ENCODE measurements around the gene FOS.

FOS gene

GRCh38 chr14:75319021-75319420, 40.4 kb downstream of the FOS start:
- Mint-ChIP-seq H3K4me1 (peaks cover 22% of the 10 kb centered on the region), H3K27me3 (ENCODE audit: low read depth, poor library complexity) (peaks cover 2% of the 10 kb centered on the region), H3K36me3 (ENCODE audit: low read depth) (no peaks in the 10 kb centered on the region), H3K27ac (no peak overlapping the region), H3K4me3 (no peak overlapping the region), H3K9me3 (peaks cover 13% of the 10 kb centered on the region)
- no peak for DNase-seq
- TF ChIP-seq CTCF (IDR thresholded peaks at IDR 0.05), result no peak

- DNase-seq, result no peak
- TF ChIP-seq CTCF (IDR thresholded peaks at IDR 0.05), result no peak
- H3K36me3 Mint-ChIP-seq (ENCODE audit: low read depth), result no peaks in the 10 kb centered on the region
- H3K27ac Mint-ChIP-seq, result no peak overlapping the region
- H3K9me3 Mint-ChIP-seq, result peaks cover 13% of the 10 kb centered on the region
- H3K4me1 Mint-ChIP-seq, result peaks cover 21% of the 10 kb centered on the region
- H3K4me3 Mint-ChIP-seq, result no peak overlapping the region
- H3K27me3 Mint-ChIP-seq (ENCODE audit: low read depth, poor library complexity), result peaks cover 2% of the 10 kb centered on the region
These were observed 41.6 kb downstream of the FOS start for GRCh38 chr14:75320196-75320595.

- TF ChIP-seq CTCF (IDR thresholded peaks at IDR 0.05), result no peak
- Mint-ChIP-seq H3K9me3 (peaks cover 13% of the 10 kb centered on the region), H3K4me1 (peaks cover 26% of the 10 kb centered on the region), H3K36me3 (ENCODE audit: low read depth) (no peaks in the 10 kb centered on the region), H3K4me3 (no peak overlapping the region), H3K27ac (no peak overlapping the region), H3K27me3 (ENCODE audit: low read depth, poor library complexity) (peaks cover 2% of the 10 kb centered on the region)
- no peak for DNase-seq
These were observed 44.1 kb downstream of the FOS start for GRCh38 chr14:75322746-75323145.

GRCh38 chr14:75323571-75323970, 44.9 kb downstream of the FOS start:
- H3K36me3 Mint-ChIP-seq (ENCODE audit: low read depth), result no peaks in the 10 kb centered on the region
- H3K27me3 Mint-ChIP-seq (ENCODE audit: low read depth, poor library complexity), result peaks cover 2% of the 10 kb centered on the region
- no peak overlapping the region for H3K4me3 Mint-ChIP-seq

GRCh38 chr14:75328558-75329155, 50.0 kb downstream of the FOS start:
- Mint-ChIP-seq H3K27me3 (ENCODE audit: low read depth, poor library complexity) (peaks cover 7% of the 10 kb centered on the region), H3K9me3 (no peaks in the 10 kb centered on the region), H3K4me1 (peaks cover 31% of the 10 kb centered on the region), H3K36me3 (ENCODE audit: low read depth) (no peaks in the 10 kb centered on the region), H3K27ac (no peak overlapping the region), H3K4me3 (no peak overlapping the region)
- no peak for DNase-seq
- no peak for TF ChIP-seq CTCF (IDR thresholded peaks at IDR 0.05)

More at GRCh38 chr14:75323571-75323970, 44.9 kb downstream of the FOS start:
- no peak for DNase-seq
- TF ChIP-seq CTCF (IDR thresholded peaks at IDR 0.05), result no peak
- Mint-ChIP-seq H3K9me3 (peaks cover 13% of the 10 kb centered on the region), H3K4me1 (peaks cover 33% of the 10 kb centered on the region), H3K27ac (no peak overlapping the region)

GRCh38 chr14:75329369-75329768, 50.7 kb downstream of the FOS start:
- H3K36me3 Mint-ChIP-seq (ENCODE audit: low read depth), result no peaks in the 10 kb centered on the region
- peaks cover 34% of the 10 kb centered on the region for H3K4me1 Mint-ChIP-seq
- no peak for TF ChIP-seq CTCF (IDR thresholded peaks at IDR 0.05)
- H3K4me3 Mint-ChIP-seq, result no peak overlapping the region
- no peak for DNase-seq
- H3K27me3 Mint-ChIP-seq (ENCODE audit: low read depth, poor library complexity), result peaks cover 7% of the 10 kb centered on the region
- no peaks in the 10 kb centered on the region for H3K9me3 Mint-ChIP-seq
- H3K27ac Mint-ChIP-seq, result peak overlapping the region; percentile 26
